OCI-LY7 (cell line): ENCODE measurements around the gene OR4D5. TPM values are rescaled to one million over a fixed set of nuclear protein-coding genes. Genes with fewer than 3 reads are reported as not detected.

Experiments used
- BruUV-seq: library from RNA; stranded (reverse); fragments of 400-500 nt; replicated peaks from 2 replicates; lab custom pipeline; 2021; lab: Mats Ljungman, UMichigan
- CTCF ChIA-PET: fragments of 300-600 bp; sonication (Branson Sonifier 250); formaldehyde crosslinking; loops from one replicate; lab custom pipeline; 2022; ENCODE audit warnings: antibody characterized with exemption; ENCODE audit not compliant: unreplicated experiment; lab: Charles Lee
- POLR2A ChIA-PET: fragments of 300-600 bp; sonication (Branson Sonifier 250); formaldehyde crosslinking; loops from one replicate; lab custom pipeline; 2022; ENCODE audit warnings: antibody characterized with exemption; lab: Charles Lee
- DNase-seq: peaks from one replicate; pipeline ENCODE4 v3.0.0-alpha.2; 2015; ENCODE audit warnings: low spot score
- H2AFZ ChIP-seq: fragments of 200-600 bp; sonication (generic), shearing (Covaris generic); 2 replicates; pipeline ENCODE4 v1.6.1; 2014; ENCODE audit warnings: mild to moderate bottlenecking, antibody characterized with exemption, low read length, moderate library complexity
- H3K27ac ChIP-seq: fragments of 200-600 bp; sonication (generic); 2 replicates; pipeline ENCODE4 v1.5.1; 2014; ENCODE audit warnings: mixed run types, low read depth, mild to moderate bottlenecking, moderate library complexity, low read length, inconsistent platforms; ENCODE audit not compliant: poor library complexity, severe bottlenecking
- H3K36me3 ChIP-seq: fragments of 200-600 bp; sonication (generic); 2 replicates; pipeline ENCODE4 v1.6.1; 2014; ENCODE audit warnings: mild to moderate bottlenecking, antibody characterized with exemption, low read length, moderate library complexity, mixed read lengths; ENCODE audit not compliant: insufficient read depth
- H3K4me1 ChIP-seq: fragments of 200-600 bp; sonication (generic); 2 replicates; pipeline ENCODE4 v1.5.1; 2014; ENCODE audit warnings: mild to moderate bottlenecking, low read length; ENCODE audit not compliant: insufficient read depth, poor library complexity, severe bottlenecking
- H3K4me2 ChIP-seq: fragments of 200-600 bp; sonication (generic); 2 replicates; pipeline ENCODE4 v1.6.1; 2014; ENCODE audit warnings: mild to moderate bottlenecking, low read length
- H3K4me3 ChIP-seq: fragments of 200-600 bp; sonication (generic); 2 replicates; pipeline ENCODE4 v1.5.1; 2014; ENCODE audit warnings: mild to moderate bottlenecking, low read depth, low read length; ENCODE audit not compliant: poor library complexity, severe bottlenecking
- H3K79me2 ChIP-seq: fragments of 200-600 bp; sonication (generic); 2 replicates; pipeline ENCODE4 v1.6.1; 2016; ENCODE audit warnings: low read depth, mild to moderate bottlenecking, low read length, moderate library complexity, mixed read lengths; ENCODE audit not compliant: insufficient read depth
- H3K9me2 ChIP-seq: fragments of 200-600 bp; sonication (generic); 2 replicates; pipeline ENCODE4 v1.6.1; 2016; ENCODE audit warnings: mild to moderate bottlenecking, low read length, mixed read lengths; ENCODE audit not compliant: insufficient read depth
- H3K9me3 ChIP-seq: fragments of 200-600 bp; sonication (generic); 2 replicates; pipeline ENCODE4 v1.6.1; 2014; ENCODE audit warnings: mild to moderate bottlenecking, mixed run types, low read length, mixed read lengths
- H4K20me1 ChIP-seq: fragments of 200-600 bp; sonication (generic); 2 replicates; pipeline ENCODE4 v1.6.1; 2014; ENCODE audit warnings: mild to moderate bottlenecking, antibody characterized with exemption, low read length, moderate library complexity, mixed read lengths; ENCODE audit not compliant: insufficient read depth
- CTCF ChIP-seq: fragments of 200-600 bp; sonication (generic); conservative IDR thresholded peaks from 2 replicates; pipeline ENCODE4 v1.5.1; 2014; ENCODE audit warnings: mild to moderate bottlenecking, antibody characterized with exemption, low read length, moderate library complexity, mixed read lengths
- EZH2phosphoT487 ChIP-seq: fragments of 200-600 bp; sonication (generic); IDR thresholded peaks from 2 replicates; pipeline ENCODE4 v1.6.1; 2018; ENCODE audit warnings: low read depth, borderline replicate concordance, mild to moderate bottlenecking, mixed run types, antibody characterized with exemption, low read length, moderate library complexity, mixed read lengths
- intact Hi-C: fragments of 100-400 bp; cut with micrococcal nuclease; formaldehyde crosslinking; loops from one replicate; pipeline ENCODE4 v1.10.0; 2022; ENCODE audit not compliant: unreplicated experiment
- total RNA-seq, 2 experiments: library from RNA; depleted of rRNA in 1 of 2; stranded (reverse); fragments of >200 nt in 1 of 2; shearing (Covaris generic) in 1 of 2; gene quantifications; 2 replicates each; pipeline ENCODE4 v1.2.3, GENCODE V29; 2014 to 2022

OR4D5 gene
- total RNA-seq, 2 experiments from 2014 or later = not detected

- intact Hi-C loops = no loop called here
- Histone ChIP-seq H3K9me2 (no peaks in the 10 kb centered on the region), H3K9me3 (no peaks in the 10 kb centered on the region), H3K4me1 (no peaks in the 10 kb centered on the region), H3K4me2 (no peak overlapping the region), H3K4me3 (no peak overlapping the region), H4K20me1 (no peaks in the 10 kb centered on the region), H2AFZ (no peak overlapping the region), H3K36me3 (no peaks in the 10 kb centered on the region), H3K79me2 (no peaks in the 10 kb centered on the region), H3K27ac (no peak overlapping the region)
- no TSS peak for BruUV-seq
- CTCF ChIA-PET = no interaction called here
- TF ChIP-seq CTCF = no peak
- no peak for TF ChIP-seq EZH2phosphoT487
- POLR2A ChIA-PET = interaction anchor here (1.3 kb wide), 1 partner anchor 8 kb away, joined by 3 read pairs; no protein-coding TSS in a partner anchor
- no peak for DNase-seq
These were observed 3.0 kb downstream of the OR4D5 start for GRCh38 chr11:123942413-123942812.

DNA sequence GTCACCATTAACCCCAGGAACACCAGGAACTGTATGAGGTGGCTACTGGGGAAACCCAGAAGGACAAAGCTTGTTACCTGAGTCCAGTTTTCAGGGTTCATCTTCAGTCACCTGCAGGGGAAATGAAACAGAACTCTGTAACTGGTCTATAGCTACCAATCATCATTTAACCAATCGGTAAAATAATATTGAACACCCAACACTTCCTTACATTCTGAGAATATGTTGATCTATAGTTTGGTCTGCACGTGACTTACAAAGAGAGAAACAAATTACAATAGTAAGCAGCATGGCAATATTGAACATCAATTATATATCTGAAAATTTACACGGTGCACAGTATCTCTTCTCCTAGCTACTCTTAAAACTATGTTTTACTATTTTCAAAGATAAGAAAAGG is 4.3 kb downstream of the OR4D5 start, which contains the start of gene OR6T1:
Gene OR6T1, minus strand, starts transcription at position 101 of the 400 bp plus-strand sequence. Its CDS starts 0 bp downstream, at position 101.
- H3K27ac ChIP-seq = no peak within 1 kb of the TSS
- H4K20me1 ChIP-seq = no peaks in the 10 kb centered on the region
- intact Hi-C loops = no loop called here
- BruUV-seq = no TSS peak
- H3K4me3 ChIP-seq = no peak within 1 kb of the TSS
- no peaks in the 10 kb centered on the region for H3K9me2 ChIP-seq
- H2AFZ ChIP-seq = no peak within 1 kb of the TSS
- POLR2A ChIA-PET = no interaction called here
- H3K4me2 ChIP-seq = no peak within 1 kb of the TSS
- TF ChIP-seq CTCF = no peak
- no peak for TF ChIP-seq EZH2phosphoT487
- DNase-seq = no peak
- H3K4me1 ChIP-seq = no peaks in the 10 kb centered on the region
- no peaks in the 10 kb centered on the region for H3K36me3 ChIP-seq
- CTCF ChIA-PET = no interaction called here
- no peaks in the 10 kb centered on the region for H3K9me3 ChIP-seq
- H3K79me2 ChIP-seq = no peaks in the 10 kb centered on the region

GRCh38 chr11:123945132-123945531 is 5.7 kb downstream of the OR4D5 start:
- Histone ChIP-seq H3K9me3 (no peaks in the 10 kb centered on the region), H3K4me2 (no peak overlapping the region), H3K4me3 (no peak overlapping the region), H3K79me2 (no peaks in the 10 kb centered on the region), H3K4me1 (no peaks in the 10 kb centered on the region), H2AFZ (no peak overlapping the region), H4K20me1 (no peaks in the 10 kb centered on the region), H3K27ac (no peak overlapping the region), H3K9me2 (no peaks in the 10 kb centered on the region), H3K36me3 (no peaks in the 10 kb centered on the region)
- ChIA-PET POLR2A (no interaction called here), CTCF (no interaction called here)
- TF ChIP-seq EZH2phosphoT487 (no peak), CTCF (no peak)
- BruUV-seq = no TSS peak
- intact Hi-C loops = no loop called here
- no peak for DNase-seq
